WTC11 (cell line): ENCODE data around the gene RHOB. TPM values are rescaled to one million over a fixed set of nuclear protein-coding genes. Genes with fewer than 3 reads are reported as not detected.
"Not testable (repeated sequence)": the region's sequence is repeated elsewhere in the genome, so short reads cannot be mapped to it uniquely, and the experiment has no call there.

Source experiments
- ATAC-seq: fragments of 200-7000 bp; cut with Tn5 transposase; 2 replicates; pipeline ENCODE4 v1.10.0; 2021; ENCODE audit warnings: mild to moderate bottlenecking, moderate library complexity
- CTCF ChIA-PET: fragments of 300-600 bp; sonication (Branson Sonifier 250); formaldehyde crosslinking; loops from one replicate; lab custom pipeline; 2021; ENCODE audit warnings: antibody characterized with exemption; lab: Charles Lee
- POLR2A ChIA-PET: fragments of 350-600 bp; sonication (Branson Sonifier 250); formaldehyde crosslinking; loops from one replicate; lab custom pipeline; 2021; ENCODE audit warnings: antibody characterized with exemption; lab: Charles Lee
- DNase-seq: peaks from one replicate; pipeline ENCODE4 v3.0.0; 2021; ENCODE audit warnings: low spot score
- H3K27ac Mint-ChIP-seq: 2 replicates; pipeline ENCODE4 v1.8.0; 2021; ENCODE audit warnings: mixed read lengths
- H3K27me3 Mint-ChIP-seq: 2 replicates; pipeline ENCODE4 v1.8.0; 2021; ENCODE audit warnings: low read depth, mild to moderate bottlenecking, moderate library complexity, mixed read lengths
- H3K36me3 Mint-ChIP-seq: 2 replicates; pipeline ENCODE4 v1.8.0; 2021; ENCODE audit warnings: mixed read lengths
- H3K4me1 Mint-ChIP-seq: 2 replicates; pipeline ENCODE4 v1.8.0; 2022; ENCODE audit warnings: mixed read lengths
- H3K4me3 Mint-ChIP-seq: 2 replicates; pipeline ENCODE4 v1.8.0; 2021; ENCODE audit warnings: mild to moderate bottlenecking, moderate library complexity, mixed read lengths
- H3K9me3 Mint-ChIP-seq: 2 replicates; pipeline ENCODE4 v1.8.0; 2021; ENCODE audit warnings: mixed read lengths
- CBFB ChIP-seq: sonication (generic); formaldehyde crosslinking; IDR thresholded peaks from 2 replicates; pipeline ENCODE4 v1.8.1; 2022; ENCODE audit warnings: mild to moderate bottlenecking, low read depth, missing genetic modification reagents
- ESRRA ChIP-seq: sonication (generic); formaldehyde crosslinking; IDR thresholded peaks from 2 replicates; pipeline ENCODE4 v1.8.1; 2022; ENCODE audit warnings: mild to moderate bottlenecking, missing genetic modification reagents, borderline replicate concordance
- ETV6 ChIP-seq: sonication (generic); formaldehyde crosslinking; IDR thresholded peaks from 2 replicates; pipeline ENCODE4 v1.8.1; 2022; ENCODE audit warnings: mild to moderate bottlenecking, missing genetic modification reagents
- NFATC4 ChIP-seq: fragments of 250-450 bp; sonication (Bioruptor Pico); IDR thresholded peaks from 2 replicates; pipeline ENCODE4 v1.9.0; 2021; ENCODE audit warnings: mild to moderate bottlenecking
- NR1H2 ChIP-seq: sonication (generic); formaldehyde crosslinking; IDR thresholded peaks from 2 replicates; pipeline ENCODE4 v1.9.0; 2021; ENCODE audit warnings: mild to moderate bottlenecking, moderate library complexity, missing genetic modification reagents
- ZBTB21 ChIP-seq: sonication (generic); formaldehyde crosslinking; IDR thresholded peaks from 2 replicates; pipeline ENCODE4 v1.8.1; 2023; ENCODE audit warnings: mild to moderate bottlenecking, missing genetic modification reagents, borderline replicate concordance
- ZNF317 ChIP-seq: sonication (generic); formaldehyde crosslinking; IDR thresholded peaks from 2 replicates; pipeline ENCODE4 v1.8.1; 2023; ENCODE audit warnings: low read depth, mild to moderate bottlenecking, moderate library complexity, missing genetic modification reagents, borderline replicate concordance
- ZNF671 ChIP-seq: fragments of 250-450 bp; sonication (Bioruptor Pico); IDR thresholded peaks from 2 replicates; pipeline ENCODE4 v1.8.0; 2021; ENCODE audit warnings: mild to moderate bottlenecking
- total RNA-seq: library from RNA; stranded (reverse); gene quantifications from 3 replicates; pipeline ENCODE4 v1.2.3, GENCODE V29; 2021
- TF ChIP-seq, protein P1 (sequence below): sonication (generic); formaldehyde crosslinking; IDR thresholded peaks from 2 replicates; pipeline ENCODE4 v1.8.1; 2022; ENCODE audit warnings: low read depth, mild to moderate bottlenecking, moderate library complexity, missing genetic modification reagents, borderline replicate concordance
- TF ChIP-seq, protein P2 (sequence below): sonication (generic); formaldehyde crosslinking; IDR thresholded peaks from 2 replicates; pipeline ENCODE4 v1.8.0; 2022; ENCODE audit warnings: mild to moderate bottlenecking, missing genetic modification reagents
- TF ChIP-seq, protein P3 (sequence below): fragments of 250-450 bp; sonication (Bioruptor Pico); IDR thresholded peaks from 2 replicates; pipeline ENCODE4 v1.9.0; 2021; ENCODE audit warnings: mild to moderate bottlenecking, borderline replicate concordance
- TF ChIP-seq, protein P4 (sequence below): sonication (generic); formaldehyde crosslinking; IDR thresholded peaks from 2 replicates; pipeline ENCODE4 v1.8.1; 2023; ENCODE audit warnings: mild to moderate bottlenecking, missing genetic modification reagents, borderline replicate concordance
- TF ChIP-seq, protein P5 (sequence below): sonication (generic); formaldehyde crosslinking; IDR thresholded peaks from 2 replicates; pipeline ENCODE4 v1.8.1; 2023; ENCODE audit warnings: mild to moderate bottlenecking, moderate library complexity, missing genetic modification reagents
- TF ChIP-seq, protein P6 (sequence below): sonication (generic); formaldehyde crosslinking; IDR thresholded peaks from 2 replicates; pipeline ENCODE4 v1.8.0; 2023; ENCODE audit warnings: missing genetic modification reagents, mild to moderate bottlenecking, borderline replicate concordance

The RHOB gene
- total RNA-seq, 1 experiment from 2014 or later, result 20.4 TPM

DNA sequence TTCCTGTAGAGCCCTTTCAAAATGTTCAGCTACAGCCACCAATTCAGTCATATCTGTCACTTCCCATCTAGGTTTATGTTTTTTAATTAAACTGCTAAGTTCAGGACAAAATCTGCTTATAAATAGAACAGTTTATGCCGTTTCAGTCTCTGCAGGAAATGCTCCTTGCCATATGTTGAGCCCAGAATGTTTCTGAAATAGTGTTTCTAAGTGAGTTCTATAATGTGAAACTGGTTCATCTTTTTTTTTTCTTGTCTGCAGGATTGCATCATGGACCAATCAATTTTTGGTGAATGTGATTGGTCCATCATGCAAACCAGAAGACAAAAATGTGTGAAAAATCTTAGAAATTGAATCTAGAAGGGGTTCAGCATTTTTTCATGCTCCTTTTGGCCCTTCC lies 30.2 kb upstream of the RHOB start (continued):
- TF ChIP-seq, protein P1, sequence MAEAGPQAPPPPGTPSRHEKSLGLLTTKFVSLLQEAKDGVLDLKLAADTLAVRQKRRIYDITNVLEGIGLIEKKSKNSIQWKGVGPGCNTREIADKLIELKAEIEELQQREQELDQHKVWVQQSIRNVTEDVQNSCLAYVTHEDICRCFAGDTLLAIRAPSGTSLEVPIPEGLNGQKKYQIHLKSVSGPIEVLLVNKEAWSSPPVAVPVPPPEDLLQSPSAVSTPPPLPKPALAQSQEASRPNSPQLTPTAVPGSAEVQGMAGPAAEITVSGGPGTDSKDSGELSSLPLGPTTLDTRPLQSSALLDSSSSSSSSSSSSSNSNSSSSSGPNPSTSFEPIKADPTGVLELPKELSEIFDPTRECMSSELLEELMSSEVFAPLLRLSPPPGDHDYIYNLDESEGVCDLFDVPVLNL (CRISPR knock-in tag), result no peak
- TF ChIP-seq ETV6 (no peak), ZNF671 (CRISPR knock-in tag) (no peak), ZNF317 (no peak)
- TF ChIP-seq, protein P2, sequence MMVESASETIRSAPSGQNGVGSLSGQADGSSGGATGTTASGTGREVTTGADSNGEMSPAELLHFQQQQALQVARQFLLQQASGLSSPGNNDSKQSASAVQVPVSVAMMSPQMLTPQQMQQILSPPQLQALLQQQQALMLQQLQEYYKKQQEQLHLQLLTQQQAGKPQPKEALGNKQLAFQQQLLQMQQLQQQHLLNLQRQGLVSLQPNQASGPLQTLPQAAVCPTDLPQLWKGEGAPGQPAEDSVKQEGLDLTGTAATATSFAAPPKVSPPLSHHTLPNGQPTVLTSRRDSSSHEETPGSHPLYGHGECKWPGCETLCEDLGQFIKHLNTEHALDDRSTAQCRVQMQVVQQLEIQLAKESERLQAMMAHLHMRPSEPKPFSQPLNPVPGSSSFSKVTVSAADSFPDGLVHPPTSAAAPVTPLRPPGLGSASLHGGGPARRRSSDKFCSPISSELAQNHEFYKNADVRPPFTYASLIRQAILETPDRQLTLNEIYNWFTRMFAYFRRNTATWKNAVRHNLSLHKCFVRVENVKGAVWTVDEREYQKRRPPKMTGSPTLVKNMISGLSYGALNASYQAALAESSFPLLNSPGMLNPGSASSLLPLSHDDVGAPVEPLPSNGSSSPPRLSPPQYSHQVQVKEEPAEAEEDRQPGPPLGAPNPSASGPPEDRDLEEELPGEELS, result no peak

DNA sequence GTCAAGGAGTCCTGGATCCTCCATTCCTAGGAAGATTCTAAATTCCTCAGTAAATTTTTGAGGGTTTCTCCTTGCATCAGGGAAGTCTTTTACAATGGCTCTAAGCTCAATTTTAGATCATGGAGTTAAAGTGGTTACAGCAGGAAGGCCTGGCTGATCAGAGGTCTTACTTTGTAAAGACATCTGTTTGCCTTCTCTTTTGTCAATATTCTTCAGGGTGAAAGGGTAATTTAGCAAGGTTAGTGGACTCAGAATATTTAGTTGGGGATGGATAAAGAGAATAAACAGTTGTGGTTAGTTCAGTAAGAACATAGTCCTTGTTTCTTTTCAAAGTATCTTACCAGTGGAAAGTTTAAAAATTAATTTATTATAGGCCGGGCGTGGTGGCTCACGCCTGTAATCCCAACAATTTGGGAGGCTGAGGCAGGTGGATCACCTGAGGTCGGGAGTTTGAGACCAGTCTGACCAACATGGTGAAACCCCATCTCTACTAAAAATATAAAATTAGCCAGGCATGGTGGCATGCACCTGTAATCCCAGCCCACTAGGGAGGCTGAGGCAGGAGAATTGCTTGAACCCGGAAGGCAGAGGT lies 29.5 kb upstream of the RHOB start:
- H3K9me3 Mint-ChIP-seq, H3K27ac Mint-ChIP-seq, H3K36me3 Mint-ChIP-seq, DNase-seq, POLR2A ChIA-PET, H3K4me1 Mint-ChIP-seq, ATAC-seq, H3K27me3 Mint-ChIP-seq, CTCF ChIA-PET, H3K4me3 Mint-ChIP-seq: not testable (repeated sequence)

DNA sequence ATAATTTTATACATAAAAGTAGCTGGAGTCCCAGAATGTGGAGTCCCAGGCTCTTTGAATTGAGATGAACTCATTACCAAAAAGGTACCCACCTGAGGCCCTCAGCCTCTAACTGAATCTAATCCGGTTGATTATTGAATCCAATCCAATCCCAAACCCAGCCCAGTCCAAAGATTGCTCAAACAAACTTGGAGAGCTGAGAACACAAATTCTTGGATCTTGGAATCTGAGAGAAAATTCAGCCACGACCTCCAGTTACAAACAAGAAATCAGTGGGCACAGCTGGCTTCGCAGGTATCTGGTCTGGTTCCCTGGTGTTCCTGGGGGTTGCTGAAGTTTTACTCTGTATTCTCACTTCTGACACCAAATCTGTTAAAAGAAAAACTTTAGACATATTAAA lies 28.4 kb upstream of the RHOB start:
- Mint-ChIP-seq H3K27me3 (no peaks in the 10 kb centered on the region), H3K27ac (no peak overlapping the region), H3K4me3 (no peak overlapping the region), H3K36me3 (no peaks in the 10 kb centered on the region), H3K9me3 (no peaks in the 10 kb centered on the region), H3K4me1 (peaks cover 9% of the 10 kb centered on the region; the same call in 1 of the 2 replicates)
- ATAC-seq (no peak), DNase-seq (no peak)
- ChIA-PET POLR2A (interaction anchor here (0.5 to 2.1 kb wide), 2 partner anchors 29 to 190 kb away, joined by 3 to 12 read pairs; partner anchors contain the start of gene RHOB), CTCF (interaction anchor here (0.6 to 2.3 kb wide), 8 partner anchors 15 to 248 kb away, joined by 3 to 17 read pairs (median 4); partner anchors contain the start of gene HS1BP3)
- TF ChIP-seq, protein P3, sequence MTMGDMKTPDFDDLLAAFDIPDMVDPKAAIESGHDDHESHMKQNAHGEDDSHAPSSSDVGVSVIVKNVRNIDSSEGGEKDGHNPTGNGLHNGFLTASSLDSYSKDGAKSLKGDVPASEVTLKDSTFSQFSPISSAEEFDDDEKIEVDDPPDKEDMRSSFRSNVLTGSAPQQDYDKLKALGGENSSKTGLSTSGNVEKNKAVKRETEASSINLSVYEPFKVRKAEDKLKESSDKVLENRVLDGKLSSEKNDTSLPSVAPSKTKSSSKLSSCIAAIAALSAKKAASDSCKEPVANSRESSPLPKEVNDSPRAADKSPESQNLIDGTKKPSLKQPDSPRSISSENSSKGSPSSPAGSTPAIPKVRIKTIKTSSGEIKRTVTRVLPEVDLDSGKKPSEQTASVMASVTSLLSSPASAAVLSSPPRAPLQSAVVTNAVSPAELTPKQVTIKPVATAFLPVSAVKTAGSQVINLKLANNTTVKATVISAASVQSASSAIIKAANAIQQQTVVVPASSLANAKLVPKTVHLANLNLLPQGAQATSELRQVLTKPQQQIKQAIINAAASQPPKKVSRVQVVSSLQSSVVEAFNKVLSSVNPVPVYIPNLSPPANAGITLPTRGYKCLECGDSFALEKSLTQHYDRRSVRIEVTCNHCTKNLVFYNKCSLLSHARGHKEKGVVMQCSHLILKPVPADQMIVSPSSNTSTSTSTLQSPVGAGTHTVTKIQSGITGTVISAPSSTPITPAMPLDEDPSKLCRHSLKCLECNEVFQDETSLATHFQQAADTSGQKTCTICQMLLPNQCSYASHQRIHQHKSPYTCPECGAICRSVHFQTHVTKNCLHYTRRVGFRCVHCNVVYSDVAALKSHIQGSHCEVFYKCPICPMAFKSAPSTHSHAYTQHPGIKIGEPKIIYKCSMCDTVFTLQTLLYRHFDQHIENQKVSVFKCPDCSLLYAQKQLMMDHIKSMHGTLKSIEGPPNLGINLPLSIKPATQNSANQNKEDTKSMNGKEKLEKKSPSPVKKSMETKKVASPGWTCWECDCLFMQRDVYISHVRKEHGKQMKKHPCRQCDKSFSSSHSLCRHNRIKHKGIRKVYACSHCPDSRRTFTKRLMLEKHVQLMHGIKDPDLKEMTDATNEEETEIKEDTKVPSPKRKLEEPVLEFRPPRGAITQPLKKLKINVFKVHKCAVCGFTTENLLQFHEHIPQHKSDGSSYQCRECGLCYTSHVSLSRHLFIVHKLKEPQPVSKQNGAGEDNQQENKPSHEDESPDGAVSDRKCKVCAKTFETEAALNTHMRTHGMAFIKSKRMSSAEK (CRISPR knock-in tag), result no peak
- TF ChIP-seq ESRRA (CRISPR knock-in tag) (no peak), ZBTB21 (no peak), NFATC4 (CRISPR knock-in tag) (no peak), NR1H2 (CRISPR knock-in tag) (no peak), CBFB (no peak)
- TF ChIP-seq, protein P4, sequence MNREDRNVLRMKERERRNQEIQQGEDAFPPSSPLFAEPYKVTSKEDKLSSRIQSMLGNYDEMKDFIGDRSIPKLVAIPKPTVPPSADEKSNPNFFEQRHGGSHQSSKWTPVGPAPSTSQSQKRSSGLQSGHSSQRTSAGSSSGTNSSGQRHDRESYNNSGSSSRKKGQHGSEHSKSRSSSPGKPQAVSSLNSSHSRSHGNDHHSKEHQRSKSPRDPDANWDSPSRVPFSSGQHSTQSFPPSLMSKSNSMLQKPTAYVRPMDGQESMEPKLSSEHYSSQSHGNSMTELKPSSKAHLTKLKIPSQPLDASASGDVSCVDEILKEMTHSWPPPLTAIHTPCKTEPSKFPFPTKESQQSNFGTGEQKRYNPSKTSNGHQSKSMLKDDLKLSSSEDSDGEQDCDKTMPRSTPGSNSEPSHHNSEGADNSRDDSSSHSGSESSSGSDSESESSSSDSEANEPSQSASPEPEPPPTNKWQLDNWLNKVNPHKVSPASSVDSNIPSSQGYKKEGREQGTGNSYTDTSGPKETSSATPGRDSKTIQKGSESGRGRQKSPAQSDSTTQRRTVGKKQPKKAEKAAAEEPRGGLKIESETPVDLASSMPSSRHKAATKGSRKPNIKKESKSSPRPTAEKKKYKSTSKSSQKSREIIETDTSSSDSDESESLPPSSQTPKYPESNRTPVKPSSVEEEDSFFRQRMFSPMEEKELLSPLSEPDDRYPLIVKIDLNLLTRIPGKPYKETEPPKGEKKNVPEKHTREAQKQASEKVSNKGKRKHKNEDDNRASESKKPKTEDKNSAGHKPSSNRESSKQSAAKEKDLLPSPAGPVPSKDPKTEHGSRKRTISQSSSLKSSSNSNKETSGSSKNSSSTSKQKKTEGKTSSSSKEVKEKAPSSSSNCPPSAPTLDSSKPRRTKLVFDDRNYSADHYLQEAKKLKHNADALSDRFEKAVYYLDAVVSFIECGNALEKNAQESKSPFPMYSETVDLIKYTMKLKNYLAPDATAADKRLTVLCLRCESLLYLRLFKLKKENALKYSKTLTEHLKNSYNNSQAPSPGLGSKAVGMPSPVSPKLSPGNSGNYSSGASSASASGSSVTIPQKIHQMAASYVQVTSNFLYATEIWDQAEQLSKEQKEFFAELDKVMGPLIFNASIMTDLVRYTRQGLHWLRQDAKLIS (CRISPR knock-in tag), result no peak
- TF ChIP-seq, protein P5, sequence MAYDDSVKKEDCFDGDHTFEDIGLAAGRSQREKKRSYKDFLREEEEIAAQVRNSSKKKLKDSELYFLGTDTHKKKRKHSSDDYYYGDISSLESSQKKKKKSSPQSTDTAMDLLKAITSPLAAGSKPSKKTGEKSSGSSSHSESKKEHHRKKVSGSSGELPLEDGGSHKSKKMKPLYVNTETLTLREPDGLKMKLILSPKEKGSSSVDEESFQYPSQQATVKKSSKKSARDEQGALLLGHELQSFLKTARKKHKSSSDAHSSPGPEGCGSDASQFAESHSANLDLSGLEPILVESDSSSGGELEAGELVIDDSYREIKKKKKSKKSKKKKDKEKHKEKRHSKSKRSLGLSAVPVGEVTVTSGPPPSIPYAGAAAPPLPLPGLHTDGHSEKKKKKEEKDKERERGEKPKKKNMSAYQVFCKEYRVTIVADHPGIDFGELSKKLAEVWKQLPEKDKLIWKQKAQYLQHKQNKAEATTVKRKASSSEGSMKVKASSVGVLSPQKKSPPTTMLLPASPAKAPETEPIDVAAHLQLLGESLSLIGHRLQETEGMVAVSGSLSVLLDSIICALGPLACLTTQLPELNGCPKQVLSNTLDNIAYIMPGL (CRISPR knock-in tag), result no peak
- TF ChIP-seq, protein P6, sequence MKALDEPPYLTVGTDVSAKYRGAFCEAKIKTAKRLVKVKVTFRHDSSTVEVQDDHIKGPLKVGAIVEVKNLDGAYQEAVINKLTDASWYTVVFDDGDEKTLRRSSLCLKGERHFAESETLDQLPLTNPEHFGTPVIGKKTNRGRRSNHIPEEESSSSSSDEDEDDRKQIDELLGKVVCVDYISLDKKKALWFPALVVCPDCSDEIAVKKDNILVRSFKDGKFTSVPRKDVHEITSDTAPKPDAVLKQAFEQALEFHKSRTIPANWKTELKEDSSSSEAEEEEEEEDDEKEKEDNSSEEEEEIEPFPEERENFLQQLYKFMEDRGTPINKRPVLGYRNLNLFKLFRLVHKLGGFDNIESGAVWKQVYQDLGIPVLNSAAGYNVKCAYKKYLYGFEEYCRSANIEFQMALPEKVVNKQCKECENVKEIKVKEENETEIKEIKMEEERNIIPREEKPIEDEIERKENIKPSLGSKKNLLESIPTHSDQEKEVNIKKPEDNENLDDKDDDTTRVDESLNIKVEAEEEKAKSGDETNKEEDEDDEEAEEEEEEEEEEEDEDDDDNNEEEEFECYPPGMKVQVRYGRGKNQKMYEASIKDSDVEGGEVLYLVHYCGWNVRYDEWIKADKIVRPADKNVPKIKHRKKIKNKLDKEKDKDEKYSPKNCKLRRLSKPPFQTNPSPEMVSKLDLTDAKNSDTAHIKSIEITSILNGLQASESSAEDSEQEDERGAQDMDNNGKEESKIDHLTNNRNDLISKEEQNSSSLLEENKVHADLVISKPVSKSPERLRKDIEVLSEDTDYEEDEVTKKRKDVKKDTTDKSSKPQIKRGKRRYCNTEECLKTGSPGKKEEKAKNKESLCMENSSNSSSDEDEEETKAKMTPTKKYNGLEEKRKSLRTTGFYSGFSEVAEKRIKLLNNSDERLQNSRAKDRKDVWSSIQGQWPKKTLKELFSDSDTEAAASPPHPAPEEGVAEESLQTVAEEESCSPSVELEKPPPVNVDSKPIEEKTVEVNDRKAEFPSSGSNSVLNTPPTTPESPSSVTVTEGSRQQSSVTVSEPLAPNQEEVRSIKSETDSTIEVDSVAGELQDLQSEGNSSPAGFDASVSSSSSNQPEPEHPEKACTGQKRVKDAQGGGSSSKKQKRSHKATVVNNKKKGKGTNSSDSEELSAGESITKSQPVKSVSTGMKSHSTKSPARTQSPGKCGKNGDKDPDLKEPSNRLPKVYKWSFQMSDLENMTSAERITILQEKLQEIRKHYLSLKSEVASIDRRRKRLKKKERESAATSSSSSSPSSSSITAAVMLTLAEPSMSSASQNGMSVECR (CRISPR knock-in tag), result no peak
